ENCODE measurements around the gene POLN. TPM values are rescaled to one million over a fixed set of nuclear protein-coding genes. Genes with fewer than 3 reads are reported as not detected.
A peak's percentile ranks its signal among the peaks of the same experiment; 100 is the strongest.

The POLN gene
- total RNA-seq, 1 donor from 2014 or later, result 7.6 TPM

DNA sequence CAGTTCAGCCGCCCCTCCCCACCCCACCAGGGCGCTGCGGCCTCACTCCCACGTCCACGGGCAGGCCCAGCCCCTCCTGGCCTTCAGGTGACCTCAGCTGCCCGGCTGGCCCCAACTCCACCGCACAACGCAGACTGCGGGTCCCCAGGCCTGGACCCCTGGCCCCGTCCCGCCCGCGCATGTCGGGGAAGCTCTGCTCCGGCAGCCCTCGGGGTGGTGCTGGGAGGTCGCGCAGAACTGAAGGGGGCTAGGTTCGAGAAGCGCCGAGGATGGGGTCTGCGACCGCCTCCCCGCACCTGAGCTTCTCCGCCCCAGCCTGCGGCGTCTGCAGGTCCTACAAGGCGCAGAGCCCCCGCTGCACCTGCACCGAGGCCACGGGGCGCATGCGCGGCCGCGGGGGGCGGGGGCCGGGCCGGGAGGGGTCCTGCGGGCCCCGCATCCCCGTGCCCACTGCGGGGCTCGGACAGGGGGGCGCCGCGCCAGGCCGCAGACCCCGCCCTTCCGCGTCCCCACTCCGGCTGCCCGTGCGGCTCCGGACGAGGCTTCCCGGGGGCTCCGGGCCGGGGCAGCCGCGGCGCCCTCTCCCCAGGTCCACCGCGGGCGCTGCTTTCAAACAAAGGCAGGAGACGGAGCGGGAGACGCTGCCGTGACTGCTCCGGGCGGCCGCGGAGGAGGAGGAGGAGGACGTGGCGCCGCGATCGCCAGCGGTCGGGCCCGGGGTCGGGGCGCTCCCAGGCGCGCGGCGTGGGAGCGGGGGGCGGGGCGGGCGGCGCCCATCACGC is 183.5 kb downstream of the POLN start:
- DNase-seq, result no peak

GRCh38 chr4:2057382-2058065 is 184.4 kb downstream of the POLN start:
- no peak for DNase-seq

DNA sequence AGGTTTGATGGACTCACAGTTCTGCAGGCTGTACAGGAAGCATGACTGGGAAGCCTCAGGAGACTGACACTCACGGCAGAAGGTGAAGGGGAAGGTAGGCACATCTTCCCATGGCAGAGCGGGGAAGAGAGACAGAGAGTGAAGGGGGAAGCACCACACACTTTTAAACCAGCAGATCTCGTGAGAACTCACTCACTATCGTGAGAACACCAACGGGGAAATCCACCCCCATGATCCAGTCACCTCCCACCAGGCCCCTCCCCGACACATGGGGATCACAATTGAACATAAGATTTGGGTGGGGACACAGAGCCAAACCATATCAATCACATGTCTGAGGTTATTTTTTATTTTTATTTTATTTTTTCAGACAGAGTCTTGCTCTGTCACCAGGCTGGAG is 187.7 kb downstream of the POLN start:
- no peak for DNase-seq

GRCh38 chr4:2051086-2051485 is 190.8 kb downstream of the POLN start:
- no peak for DNase-seq

DNA sequence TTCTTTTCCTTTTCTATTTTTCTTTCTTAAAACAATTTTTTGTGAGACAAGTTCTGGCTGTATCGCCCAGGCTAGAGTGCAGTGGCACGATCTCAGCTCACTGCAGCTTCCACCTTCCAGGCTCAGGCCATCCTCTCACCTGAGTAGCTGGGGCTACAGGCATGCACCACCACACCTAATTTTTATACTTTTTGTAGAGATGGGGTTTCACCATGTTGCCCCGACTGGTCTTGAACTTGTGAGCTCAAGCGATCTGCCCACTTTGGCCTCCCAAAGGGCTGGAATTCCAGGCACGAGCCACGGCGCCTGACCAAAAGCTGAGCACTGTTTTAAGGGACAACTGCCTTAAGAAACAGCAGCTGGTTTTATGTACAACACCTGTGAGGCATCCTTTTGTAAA is 192.1 kb downstream of the POLN start:
- no peak for DNase-seq

DNA sequence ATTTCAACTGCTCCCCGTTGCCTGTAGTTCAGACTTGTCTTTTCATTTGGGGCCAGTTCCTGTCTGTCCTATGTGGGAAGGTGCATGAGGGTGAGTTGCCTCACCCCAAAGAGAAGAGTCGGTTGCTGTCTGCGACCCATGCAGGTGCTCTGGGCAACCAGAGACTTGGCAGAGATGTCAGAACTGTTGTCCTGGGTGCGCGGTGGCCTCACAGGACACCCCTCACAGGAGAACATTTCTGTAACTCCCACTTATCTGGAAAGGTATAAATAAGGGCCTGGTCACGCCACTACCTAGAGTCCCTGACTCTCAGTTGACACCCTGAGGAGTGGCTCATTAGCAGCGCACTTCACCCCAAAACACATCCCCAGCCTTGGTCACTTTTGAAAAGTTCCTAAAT is 192.5 kb downstream of the POLN start:
- no peak for DNase-seq

GRCh38 chr4:2048831-2049230 is 193.1 kb downstream of the POLN start:
- no peak for DNase-seq

- no peak for DNase-seq
Observed at GRCh38 chr4:2047781-2048581, 193.9 kb downstream of the POLN start.

GRCh38 chr4:2047031-2047660 is 194.8 kb downstream of the POLN start:
- no peak for DNase-seq

- no peak for DNase-seq
Observed at GRCh38 chr4:2046031-2046961, 195.6 kb downstream of the POLN start.

DNA sequence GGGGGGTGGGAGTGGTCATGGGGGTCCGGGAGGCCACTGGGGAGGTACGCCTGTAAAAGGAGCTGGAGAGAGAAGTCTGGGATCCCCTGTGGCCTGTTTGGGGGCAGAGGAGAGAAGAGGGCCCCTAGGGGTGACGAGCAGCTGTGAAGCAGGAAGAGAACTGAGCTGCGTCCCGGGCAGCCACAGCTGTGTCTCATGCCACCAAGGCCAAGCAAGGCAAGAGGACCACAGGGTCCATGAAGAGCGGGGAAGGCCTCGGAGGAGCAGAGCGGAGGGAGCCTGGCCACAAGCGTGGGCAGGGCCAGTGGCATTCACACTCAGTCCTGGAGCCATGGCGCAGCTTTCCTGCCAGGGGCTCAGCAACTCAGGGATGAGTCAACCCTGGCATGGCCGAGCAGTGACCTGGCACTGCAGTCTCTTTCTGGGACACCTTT is 196.4 kb downstream of the POLN start:
- DNase-seq, result no peak

DNA sequence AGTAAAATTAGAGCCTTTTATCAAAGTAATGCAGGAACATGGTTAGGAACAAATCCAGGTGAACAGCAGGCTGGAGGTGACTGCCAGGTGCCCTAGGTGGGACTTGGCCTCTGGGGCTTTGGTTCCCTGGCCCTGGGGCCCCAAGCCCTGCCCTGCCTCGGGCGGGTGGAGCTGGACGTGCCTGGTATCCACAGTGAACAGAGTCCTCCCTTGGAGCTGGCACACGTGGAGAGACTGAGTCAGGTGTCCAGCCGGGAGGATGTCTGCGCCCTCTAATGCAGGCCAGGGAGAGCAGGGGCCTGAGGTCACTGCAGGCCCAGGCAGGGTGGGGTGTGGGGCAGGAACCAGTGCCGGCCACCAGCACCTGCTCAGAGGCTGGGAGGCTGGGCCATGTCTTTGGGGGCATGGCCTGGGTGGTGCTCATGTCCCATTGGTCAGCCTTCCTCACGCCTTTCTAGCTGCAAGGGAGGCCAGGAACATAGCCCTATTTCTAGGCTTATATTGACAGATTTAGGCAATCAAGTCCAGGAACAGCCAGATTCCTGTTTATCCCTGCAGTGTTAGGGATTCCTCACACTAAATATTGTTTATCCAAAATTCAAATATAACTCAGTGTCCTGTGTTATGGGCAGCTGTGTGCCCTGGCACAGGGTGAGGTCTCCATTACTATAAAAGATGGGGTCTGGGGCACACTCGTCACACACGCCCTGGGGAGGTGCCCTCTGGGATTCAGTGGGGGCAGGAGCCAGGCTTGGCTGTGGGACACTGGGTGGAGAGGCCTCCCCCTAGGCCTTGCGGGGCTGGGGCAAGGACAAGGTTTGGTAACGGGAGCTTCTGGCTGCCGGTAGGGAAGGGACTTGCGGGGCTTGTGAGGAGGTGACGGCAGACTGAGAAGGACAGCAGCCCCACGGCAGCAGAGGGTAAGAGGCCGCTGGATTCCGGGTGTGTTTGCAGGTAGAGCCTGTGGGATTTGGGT is 197.1 kb downstream of the POLN start:
- DNase-seq, result no peak

- DNase-seq, result no peak
Observed at GRCh38 chr4:2044119-2044485, 197.8 kb downstream of the POLN start.

GRCh38 chr4:2043396-2044118 is 198.4 kb downstream of the POLN start:
- DNase-seq, result no peak

GRCh38 chr4:2042947-2043395 is 198.9 kb downstream of the POLN start:
- no peak for DNase-seq

GRCh38 chr4:2042204-2042946 is 199.5 kb downstream of the POLN start:
- DNase-seq, result no peak

- peak; percentile 81 for DNase-seq
Observed at GRCh38 chr4:2041239-2042130, 200.4 kb downstream of the POLN start.

All from tongue (tissue), 2 donors.